ENCODE data around the gene WFDC5.

Gene WFDC5

GRCh38 chr20:45090481-45090880 is 24.5 kb downstream of the WFDC5 start:
- no peaks in the 10 kb centered on the region for H3K4me1 ChIP-seq (ENCODE audit: control insufficient read depth, insufficient read depth, low read length)
- H3K27ac ChIP-seq (ENCODE audit: low read length) = no peak overlapping the region
- no peak for DNase-seq (ENCODE audit: low read depth, low spot score)
- H3K36me3 ChIP-seq (ENCODE audit: control insufficient read depth, insufficient read depth, low read length) = no peaks in the 10 kb centered on the region
- WGBS (ENCODE audit: insufficient coverage, insufficient read length) = no CpG with 5 or more reads among the region's 3 CpGs
- no peaks in the 10 kb centered on the region for H3K27me3 ChIP-seq (ENCODE audit: control insufficient read depth, insufficient read depth, low read length)
- H3K9me3 ChIP-seq (ENCODE audit: control insufficient read depth, insufficient read depth, low read length) = no peaks in the 10 kb centered on the region
- no peak overlapping the region for H3K4me3 ChIP-seq (ENCODE audit: low read length)

GRCh38 chr20:45088247-45088646 is 26.7 kb downstream of the WFDC5 start:
- Histone ChIP-seq H3K27me3 (ENCODE audit: control insufficient read depth, insufficient read depth, low read length) (no peaks in the 10 kb centered on the region), H3K27ac (ENCODE audit: low read length) (no peak overlapping the region), H3K9me3 (ENCODE audit: control insufficient read depth, insufficient read depth, low read length) (no peaks in the 10 kb centered on the region), H3K36me3 (ENCODE audit: control insufficient read depth, insufficient read depth, low read length) (no peaks in the 10 kb centered on the region), H3K4me1 (ENCODE audit: control insufficient read depth, insufficient read depth, low read length) (no peaks in the 10 kb centered on the region), H3K4me3 (ENCODE audit: low read length) (no peak overlapping the region)
- no CpG with 5 or more reads among the region's 7 CpGs for WGBS (ENCODE audit: insufficient coverage, insufficient read length)
- DNase-seq (ENCODE audit: low read depth, low spot score) = no peak

- Histone ChIP-seq H3K36me3 (ENCODE audit: control insufficient read depth, insufficient read depth, low read length) (no peaks in the 10 kb centered on the region), H3K27ac (ENCODE audit: low read length) (no peak overlapping the region), H3K4me1 (ENCODE audit: control insufficient read depth, insufficient read depth, low read length) (no peaks in the 10 kb centered on the region), H3K9me3 (ENCODE audit: control insufficient read depth, insufficient read depth, low read length) (no peaks in the 10 kb centered on the region), H3K4me3 (ENCODE audit: low read length) (no peak overlapping the region), H3K27me3 (ENCODE audit: control insufficient read depth, insufficient read depth, low read length) (no peaks in the 10 kb centered on the region)
- no peak for DNase-seq (ENCODE audit: low read depth, low spot score)
- WGBS (ENCODE audit: insufficient coverage, insufficient read length) = no CpG with 5 or more reads among the region's 1 CpG
These were observed 27.2 kb downstream of the WFDC5 start for GRCh38 chr20:45087814-45088213.

- DNase-seq (ENCODE audit: low read depth, low spot score) = no peak
- WGBS (ENCODE audit: insufficient coverage, insufficient read length) = no CpG with 5 or more reads among the region's 3 CpGs
- H3K4me1 ChIP-seq (ENCODE audit: control insufficient read depth, insufficient read depth, low read length) = no peaks in the 10 kb centered on the region
- H3K27me3 ChIP-seq (ENCODE audit: control insufficient read depth, insufficient read depth, low read length) = no peaks in the 10 kb centered on the region
- no peaks in the 10 kb centered on the region for H3K9me3 ChIP-seq (ENCODE audit: control insufficient read depth, insufficient read depth, low read length)
- no peaks in the 10 kb centered on the region for H3K36me3 ChIP-seq (ENCODE audit: control insufficient read depth, insufficient read depth, low read length)
- H3K27ac ChIP-seq (ENCODE audit: low read length) = no peak overlapping the region
- H3K4me3 ChIP-seq (ENCODE audit: low read length) = no peak overlapping the region
These were observed 27.7 kb downstream of the WFDC5 start for GRCh38 chr20:45087097-45087790.

DNA sequence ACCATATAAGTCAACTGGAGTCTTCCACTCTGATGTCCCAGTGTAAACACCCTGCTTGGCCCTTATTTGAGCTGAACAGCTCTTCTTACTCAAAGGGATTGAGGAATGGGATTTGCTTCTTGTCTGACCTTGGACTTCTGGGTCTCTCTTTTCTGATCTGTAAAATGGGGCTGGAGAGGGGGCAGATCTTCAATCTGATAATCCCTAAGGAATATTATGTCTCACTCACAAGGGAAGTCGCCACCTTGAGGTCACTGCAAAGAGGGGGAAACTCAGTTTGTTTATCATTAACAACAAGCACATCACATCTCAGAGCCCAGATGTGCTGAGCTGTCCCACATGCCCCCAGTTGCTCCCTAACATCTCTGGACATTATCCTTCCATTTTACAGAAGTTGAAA is 29.1 kb downstream of the WFDC5 start:
- H3K4me3 ChIP-seq (ENCODE audit: low read length) = no peak overlapping the region
- WGBS (ENCODE audit: insufficient coverage, insufficient read length) = no CpG with 5 or more reads among the region's 1 CpG
- no peaks in the 10 kb centered on the region for H3K4me1 ChIP-seq (ENCODE audit: control insufficient read depth, insufficient read depth, low read length)
- DNase-seq (ENCODE audit: low read depth, low spot score) = no peak
- no peaks in the 10 kb centered on the region for H3K36me3 ChIP-seq (ENCODE audit: control insufficient read depth, insufficient read depth, low read length)
- H3K9me3 ChIP-seq (ENCODE audit: control insufficient read depth, insufficient read depth, low read length) = no peaks in the 10 kb centered on the region
- no peak overlapping the region for H3K27ac ChIP-seq (ENCODE audit: low read length)
- H3K27me3 ChIP-seq (ENCODE audit: control insufficient read depth, insufficient read depth, low read length) = no peaks in the 10 kb centered on the region

DNA sequence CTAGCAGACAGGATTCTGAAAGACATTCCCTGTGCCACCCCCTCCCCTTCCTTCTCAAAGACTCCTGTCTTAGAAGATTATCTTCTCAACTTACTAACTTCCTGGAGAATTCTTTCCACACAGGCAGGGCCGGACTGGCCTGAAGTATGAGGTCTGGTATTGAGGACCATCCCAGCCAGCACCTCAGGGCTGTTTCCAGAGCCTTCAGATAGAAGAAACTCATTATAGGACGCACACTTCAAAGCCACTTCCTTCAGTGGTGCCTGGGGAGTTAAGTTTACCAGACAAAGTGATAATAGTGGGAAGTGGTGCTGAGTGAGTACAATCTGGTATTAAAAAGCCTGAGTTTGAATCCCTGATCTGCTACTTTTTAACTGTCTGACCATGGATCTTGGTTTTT is 29.7 kb downstream of the WFDC5 start:
- no peaks in the 10 kb centered on the region for H3K9me3 ChIP-seq (ENCODE audit: control insufficient read depth, insufficient read depth, low read length)
- no peak overlapping the region for H3K4me3 ChIP-seq (ENCODE audit: low read length)
- no CpG with 5 or more reads among the region's 2 CpGs for WGBS (ENCODE audit: insufficient coverage, insufficient read length)
- H3K27ac ChIP-seq (ENCODE audit: low read length) = no peak overlapping the region
- H3K27me3 ChIP-seq (ENCODE audit: control insufficient read depth, insufficient read depth, low read length) = no peaks in the 10 kb centered on the region
- no peaks in the 10 kb centered on the region for H3K36me3 ChIP-seq (ENCODE audit: control insufficient read depth, insufficient read depth, low read length)
- H3K4me1 ChIP-seq (ENCODE audit: control insufficient read depth, insufficient read depth, low read length) = no peaks in the 10 kb centered on the region
- DNase-seq (ENCODE audit: low read depth, low spot score) = no peak

DNA sequence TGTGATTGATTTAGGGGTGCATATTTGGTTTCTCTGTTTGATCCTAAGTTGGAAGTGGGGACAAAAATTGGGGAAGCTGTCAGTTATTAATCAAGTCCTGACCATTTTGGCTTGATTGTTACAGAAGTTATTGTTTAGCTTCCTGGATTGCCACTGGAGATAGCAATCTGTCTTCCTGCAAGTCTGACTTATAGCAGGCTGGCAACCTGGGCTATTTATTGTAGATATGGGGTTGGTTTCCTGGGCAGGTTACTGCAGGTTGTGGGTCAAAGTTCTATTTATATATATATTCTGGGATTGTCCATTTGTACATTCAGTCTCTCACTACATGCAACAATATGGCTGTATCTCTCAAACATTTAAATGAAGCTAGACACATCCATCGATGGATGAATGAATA is 31.8 kb downstream of the WFDC5 start:
- WGBS (ENCODE audit: insufficient coverage, insufficient read length) = no CpG with 5 or more reads among the region's 1 CpG

DNA sequence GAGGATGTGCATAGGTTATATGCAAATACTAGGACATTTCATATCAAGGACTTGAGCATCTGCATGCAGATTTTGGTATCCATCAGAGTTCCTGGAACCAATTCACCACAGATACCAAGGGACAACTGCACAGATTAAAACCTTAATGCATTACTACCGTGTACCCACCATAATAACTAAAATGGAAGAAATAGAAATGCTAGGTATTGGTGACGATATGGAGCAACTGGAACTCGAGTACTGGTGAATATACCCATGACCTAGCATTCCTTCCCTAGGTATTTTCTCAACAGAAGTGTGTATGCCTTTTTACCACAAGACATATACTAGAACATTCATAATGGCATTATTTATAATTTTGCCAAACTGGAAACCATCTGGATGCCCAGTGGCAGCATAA is 32.5 kb downstream of the WFDC5 start:
- DNase-seq (ENCODE audit: low read depth, low spot score) = no peak
- Histone ChIP-seq H3K9me3 (ENCODE audit: control insufficient read depth, insufficient read depth, low read length) (no peaks in the 10 kb centered on the region), H3K4me3 (ENCODE audit: low read length) (no peak overlapping the region), H3K27me3 (ENCODE audit: control insufficient read depth, insufficient read depth, low read length) (no peaks in the 10 kb centered on the region), H3K36me3 (ENCODE audit: control insufficient read depth, insufficient read depth, low read length) (no peaks in the 10 kb centered on the region), H3K4me1 (ENCODE audit: control insufficient read depth, insufficient read depth, low read length) (no peaks in the 10 kb centered on the region), H3K27ac (ENCODE audit: low read length) (no peak overlapping the region)
- WGBS (ENCODE audit: insufficient coverage, insufficient read length) = no CpG with 5 or more reads among the region's 3 CpGs

More for the DNA sequence above, 31.8 kb downstream of the WFDC5 start:
- H3K4me3 ChIP-seq (ENCODE audit: low read length) = no peak overlapping the region
- H3K4me1 ChIP-seq (ENCODE audit: control insufficient read depth, insufficient read depth, low read length) = no peaks in the 10 kb centered on the region
- no peaks in the 10 kb centered on the region for H3K9me3 ChIP-seq (ENCODE audit: control insufficient read depth, insufficient read depth, low read length)
- no peak for DNase-seq (ENCODE audit: low read depth, low spot score)
- no peak overlapping the region for H3K27ac ChIP-seq (ENCODE audit: low read length)
- H3K27me3 ChIP-seq (ENCODE audit: control insufficient read depth, insufficient read depth, low read length) = no peaks in the 10 kb centered on the region
- H3K36me3 ChIP-seq (ENCODE audit: control insufficient read depth, insufficient read depth, low read length) = no peaks in the 10 kb centered on the region

- Histone ChIP-seq H3K4me3 (ENCODE audit: low read length) (no peak overlapping the region), H3K27me3 (ENCODE audit: control insufficient read depth, insufficient read depth, low read length) (no peaks in the 10 kb centered on the region), H3K36me3 (ENCODE audit: control insufficient read depth, insufficient read depth, low read length) (no peaks in the 10 kb centered on the region), H3K27ac (ENCODE audit: low read length) (no peak overlapping the region), H3K4me1 (ENCODE audit: control insufficient read depth, insufficient read depth, low read length) (peaks cover 2% of the 10 kb centered on the region; the same call in 1 of the 2 replicates), H3K9me3 (ENCODE audit: control insufficient read depth, insufficient read depth, low read length) (no peaks in the 10 kb centered on the region)
- no peak for DNase-seq (ENCODE audit: low read depth, low spot score)
- no CpG with 5 or more reads among the region's 5 CpGs for WGBS (ENCODE audit: insufficient coverage, insufficient read length)
These were observed 33.9 kb downstream of the WFDC5 start for GRCh38 chr20:45080867-45081624.

DNA sequence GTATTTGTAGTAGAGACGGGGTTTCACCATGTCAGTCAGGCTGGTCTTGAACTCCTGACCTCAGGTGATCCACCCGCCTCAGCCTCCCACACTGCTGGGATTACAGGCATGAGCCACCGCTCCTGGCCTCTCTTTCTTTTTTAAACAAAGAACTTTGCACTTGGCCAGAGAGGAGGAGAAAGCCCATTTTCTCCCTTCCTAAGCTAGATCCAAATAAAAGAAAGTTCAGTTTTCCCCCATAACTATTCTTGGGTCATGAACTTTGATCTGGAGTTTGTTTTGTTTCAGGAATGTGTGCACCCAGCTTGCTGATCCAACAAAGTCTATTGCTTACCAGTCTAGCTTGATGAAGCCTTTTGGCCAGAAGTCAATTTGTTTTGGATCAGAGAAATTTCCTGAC is 37.4 kb downstream of the WFDC5 start:
- Histone ChIP-seq H3K4me1 (ENCODE audit: control insufficient read depth, insufficient read depth, low read length) (peaks cover 2% of the 10 kb centered on the region; the same call in 1 of the 2 replicates), H3K27ac (ENCODE audit: low read length) (no peak overlapping the region), H3K27me3 (ENCODE audit: control insufficient read depth, insufficient read depth, low read length) (no peaks in the 10 kb centered on the region), H3K4me3 (ENCODE audit: low read length) (no peak overlapping the region), H3K9me3 (ENCODE audit: control insufficient read depth, insufficient read depth, low read length) (no peaks in the 10 kb centered on the region), H3K36me3 (ENCODE audit: control insufficient read depth, insufficient read depth, low read length) (no peaks in the 10 kb centered on the region)
- WGBS (ENCODE audit: insufficient coverage, insufficient read length) = no CpG with 5 or more reads among the region's 3 CpGs
- no peak for DNase-seq (ENCODE audit: low read depth, low spot score)

Data from iPS DF 6.9 (cell line).